RWPE2 (cell line): ENCODE data around the gene KLHL36.

Experiments used
- ATAC-seq: fragments of 200-7000 bp; cut with Tn5 transposase; 3 replicates; pipeline ENCODE4 v1.9.1; 2021; ENCODE audit warnings: low read depth
- DNase-seq: peaks from one replicate; pipeline ENCODE4 v3.0.0-alpha.2; 2020; ENCODE audit warnings: low spot score
- H3K27ac ChIP-seq: fragments of 450-650 bp; 2 replicates; pipeline ENCODE4 v1.5.1; 2017; ENCODE audit warnings: mild to moderate bottlenecking; ENCODE audit not compliant: poor library complexity, severe bottlenecking
- H3K27me3 ChIP-seq: fragments of 250-450 bp; sonication (Bioruptor Pico); 2 replicates; pipeline ENCODE4 v1.5.1; 2021; ENCODE audit warnings: mild to moderate bottlenecking, moderate library complexity; ENCODE audit not compliant: insufficient read depth, poor library complexity, severe bottlenecking
- H3K36me3 ChIP-seq: fragments of 250-450 bp; sonication (Bioruptor Pico); 2 replicates; pipeline ENCODE4 v1.5.1; 2020; ENCODE audit warnings: low read depth, mild to moderate bottlenecking, moderate library complexity
- H3K4me1 ChIP-seq: fragments of 250-450 bp; sonication (Bioruptor Pico); 2 replicates; pipeline ENCODE4 v1.5.1; 2021; ENCODE audit warnings: mild to moderate bottlenecking, moderate library complexity; ENCODE audit not compliant: insufficient read depth, poor library complexity, severe bottlenecking
- H3K4me3 ChIP-seq: fragments of 250-450 bp; sonication (Bioruptor Pico); 2 replicates; pipeline ENCODE4 v1.5.1; 2021; ENCODE audit warnings: mild to moderate bottlenecking, moderate library complexity; ENCODE audit not compliant: severe bottlenecking
- H3K9me3 ChIP-seq: fragments of 250-450 bp; sonication (Bioruptor Pico); 2 replicates; pipeline ENCODE4 v1.5.1; 2021; ENCODE audit warnings: mild to moderate bottlenecking, moderate library complexity; ENCODE audit not compliant: severe bottlenecking
- CTCF ChIP-seq: fragments of 450-650 bp; IDR thresholded peaks from one replicate; pipeline ENCODE4 v1.5.1; 2017; ENCODE audit warnings: mild to moderate bottlenecking, moderate library complexity; ENCODE audit not compliant: poor library complexity, severe bottlenecking

KLHL36 gene

GRCh38 chr16:84658690-84659089 is 10.4 kb downstream of the KLHL36 start:
- H3K27me3 ChIP-seq: no peaks in the 10 kb centered on the region

GRCh38 chr16:84659656-84660300 is 11.5 kb downstream of the KLHL36 start:
- ATAC-seq: no peak
- H3K27ac ChIP-seq: no peak overlapping the region
- no peaks in the 10 kb centered on the region for H3K9me3 ChIP-seq
- no peak overlapping the region for H3K4me3 ChIP-seq
- H3K36me3 ChIP-seq: peaks cover 80% of the 10 kb centered on the region
- no peak for TF ChIP-seq CTCF
- H3K27me3 ChIP-seq: no peaks in the 10 kb centered on the region
- no peak for DNase-seq
- no peaks in the 10 kb centered on the region for H3K4me1 ChIP-seq

More at GRCh38 chr16:84658690-84659089, 10.4 kb downstream of the KLHL36 start:
- H3K9me3 ChIP-seq: no peaks in the 10 kb centered on the region
- no peaks in the 10 kb centered on the region for H3K4me1 ChIP-seq
- ATAC-seq (no peak), DNase-seq (no peak)
- H3K27ac ChIP-seq: no peak overlapping the region
- TF ChIP-seq CTCF: no peak
- peaks cover 86% of the 10 kb centered on the region for H3K36me3 ChIP-seq
- no peak overlapping the region for H3K4me3 ChIP-seq

- DNase-seq (no peak), ATAC-seq (no peak)
- Histone ChIP-seq H3K4me3 (no peak overlapping the region), H3K9me3 (no peaks in the 10 kb centered on the region), H3K4me1 (no peaks in the 10 kb centered on the region), H3K36me3 (peaks cover 82% of the 10 kb centered on the region), H3K27me3 (no peaks in the 10 kb centered on the region), H3K27ac (no peak overlapping the region)
- no peak for TF ChIP-seq CTCF
Observed at GRCh38 chr16:84660973-84661372, 12.7 kb downstream of the KLHL36 start.

GRCh38 chr16:84661418-84662060 is 13.2 kb downstream of the KLHL36 start:
- DNase-seq (no peak), ATAC-seq (no peak)
- Histone ChIP-seq H3K36me3 (peaks cover 86% of the 10 kb centered on the region), H3K4me3 (no peak overlapping the region), H3K9me3 (no peaks in the 10 kb centered on the region), H3K27ac (no peak overlapping the region), H3K4me1 (no peaks in the 10 kb centered on the region), H3K27me3 (no peaks in the 10 kb centered on the region)
- no peak for TF ChIP-seq CTCF

GRCh38 chr16:84662471-84662870 is 14.2 kb downstream of the KLHL36 start:
- no peak overlapping the region for H3K4me3 ChIP-seq
- no peaks in the 10 kb centered on the region for H3K4me1 ChIP-seq
- no peaks in the 10 kb centered on the region for H3K27me3 ChIP-seq
- no peak for TF ChIP-seq CTCF
- peaks cover 78% of the 10 kb centered on the region for H3K36me3 ChIP-seq
- no peak for DNase-seq
- no peak for ATAC-seq
- H3K27ac ChIP-seq: no peak overlapping the region
- no peaks in the 10 kb centered on the region for H3K9me3 ChIP-seq
